Esophagus squamous epithelium (tissue), 5 donors: ENCODE data around the gene PYGB. TPM values are rescaled to one million over a fixed set of nuclear protein-coding genes. Genes with fewer than 3 reads are reported as not detected.
"Not testable (repeated sequence)": the region's sequence is repeated elsewhere in the genome, so short reads cannot be mapped to it uniquely, and the experiment has no call there.

Experiments used
- DNase-seq: peaks from one replicate; lab custom pipeline; 2025; lab: John Stamatoyannopoulos, UW
- H3K27ac ChIP-seq, 4 donors: fragments of 200-600 bp; sonication (generic); one replicate each; pipeline ENCODE4 v1.5.1; 2016 to 2019; ENCODE audit warnings: mild to moderate bottlenecking in 1 of 4
- H3K27me3 ChIP-seq, 4 donors: fragments of 200-600 bp; sonication (generic); 1 replicate in 3 of 4; 2 replicates in 1 of 4; pipeline versions ENCODE4 v1.5.1 to v1.6.0; 2017 to 2021; ENCODE audit warnings: antibody characterized with exemption in 1 of 4
- H3K36me3 ChIP-seq, 3 donors: fragments of 200-600 bp; sonication (generic); one replicate each; pipeline ENCODE4 v1.5.1; 2016 to 2019
- H3K4me1 ChIP-seq, 3 donors: fragments of 200-600 bp; sonication (generic); one replicate each; pipeline ENCODE4 v1.5.1; 2017 to 2019
- H3K4me3 ChIP-seq, 4 donors: fragments of 200-600 bp; sonication (generic); 1 replicate in 3 of 4; 2 replicates in 1 of 4; pipeline ENCODE4 v1.5.1; 2016 to 2019; ENCODE audit warnings: mild to moderate bottlenecking in 2 of 4, moderate library complexity in 1 of 4
- H3K9me3 ChIP-seq, 3 donors: fragments of 200-600 bp; sonication (generic); one replicate each; pipeline ENCODE4 v1.5.1; 2016 to 2019
- CTCF ChIP-seq, 6 experiments: fragments of 450-650 bp in 4 of 6; fragments of 200-600 bp in 2 of 6; sonication (generic) in 2 of 6; IDR thresholded peaks; one replicate each; pipeline ENCODE4 v1.5.1; 2016 to 2019; ENCODE audit warnings: antibody characterized with exemption in 6 of 6, mild to moderate bottlenecking in 4 of 6, moderate library complexity in 4 of 6
- POLR2A ChIP-seq, 4 donors: fragments of 450-650 bp; IDR thresholded peaks; one replicate each; pipeline ENCODE4 v1.6.1; 2017; ENCODE audit warnings: antibody characterized with exemption in 4 of 4, mild to moderate bottlenecking in 4 of 4, moderate library complexity in 3 of 4
- WGBS, 2 donors: methylation state at CpG; one replicate each; pipeline ENCODE4 v1.1.5; 2018; 5-methylcytosine and 5-hydroxymethylcytosine counted together
- intact Hi-C: fragments of 100-400 bp; cut with DNase I; formaldehyde crosslinking; loops from one replicate; pipeline ENCODE4 v1.15.0; 2022
- total RNA-seq, 4 donors: library from RNA; depleted of rRNA; stranded (reverse); fragments of >200 nt; gene quantifications; one replicate each; pipeline ENCODE4 v1.1.0, GENCODE V29; 2016
- donor health status: DM: yes; HTN: yes; CAD: no.

PYGB gene
- total RNA-seq, 4 donors from 2014 or later: 70.8 to 127 (median 95.6) TPM

GRCh38 chr20:25257756-25258475 is 10.0 kb downstream of the PYGB start:
- WGBS, 2 donors: 82 to 86% methylated on average over 9 to 10 of the region's 10 CpGs
- DNase-seq: no peak
- H3K27ac ChIP-seq: no peak overlapping the region
- no peaks in the 10 kb centered on the region for H3K27me3 ChIP-seq
- H3K4me3 ChIP-seq: no peak overlapping the region
- TF ChIP-seq POLR2A (IDR thresholded peaks at IDR 0.05) (no peak), CTCF (IDR thresholded peaks at IDR 0.05) (no peak)
- peaks cover 5 to 56% (median 20%) of the 10 kb centered on the region in 3 donors for H3K4me1 ChIP-seq
- H3K36me3 ChIP-seq: peaks cover 0 to 55% (median 8%) of the 10 kb centered on the region in 3 donors
- H3K9me3 ChIP-seq: no peaks in the 10 kb centered on the region
- intact Hi-C loops: no loop called here

- TF ChIP-seq CTCF (IDR thresholded peaks at IDR 0.05): no peak
- no peak for TF ChIP-seq POLR2A (IDR thresholded peaks at IDR 0.05)
- WGBS, 2 donors: 87 to 91% methylated on average over 4 to 6 of the region's 8 CpGs
- Histone ChIP-seq H3K4me3 (no peak overlapping the region), H3K27me3 (no peaks in the 10 kb centered on the region), H3K4me1 (peaks cover 5 to 51% (median 15%) of the 10 kb centered on the region in 3 donors), H3K36me3 (peaks cover 0 to 52% (median 8%) of the 10 kb centered on the region in 3 donors), H3K9me3 (no peaks in the 10 kb centered on the region), H3K27ac (no peak overlapping the region)
- no peak for DNase-seq
- intact Hi-C loops: no loop called here
Observed at GRCh38 chr20:25258476-25258805, 10.6 kb downstream of the PYGB start.

- H3K27me3 ChIP-seq: no peaks in the 10 kb centered on the region
- WGBS, 2 donors: 83 to 88% methylated on average over 2 to 4 of the region's 4 CpGs
- H3K4me1 ChIP-seq: peaks cover 5 to 47% (median 15%) of the 10 kb centered on the region in 3 donors
- H3K9me3 ChIP-seq: no peaks in the 10 kb centered on the region
- DNase-seq: no peak
- H3K4me3 ChIP-seq: no peak overlapping the region
- intact Hi-C loops: no loop called here
- H3K36me3 ChIP-seq: peaks cover 0 to 52% (median 8%) of the 10 kb centered on the region in 3 donors
- H3K27ac ChIP-seq: no peak overlapping the region
- TF ChIP-seq CTCF (IDR thresholded peaks at IDR 0.05): no peak
Observed at GRCh38 chr20:25258828-25259227, 10.9 kb downstream of the PYGB start.

- DNase-seq: no peak
- H3K27me3 ChIP-seq: no peaks in the 10 kb centered on the region
- intact Hi-C loops: no loop called here
- peaks cover 5 to 42% (median 15%) of the 10 kb centered on the region in 3 donors for H3K4me1 ChIP-seq
- TF ChIP-seq CTCF (IDR thresholded peaks at IDR 0.05): no peak
- TF ChIP-seq POLR2A (IDR thresholded peaks at IDR 0.05): no peak
- WGBS, 2 donors: 92 to 97% methylated on average over 10 to 11 of the region's 12 CpGs
- no peaks in the 10 kb centered on the region for H3K9me3 ChIP-seq
- no peak overlapping the region for H3K4me3 ChIP-seq
- H3K36me3 ChIP-seq: peaks cover 0 to 52% (median 8%) of the 10 kb centered on the region in 3 donors
- H3K27ac ChIP-seq: no peak overlapping the region
Observed at GRCh38 chr20:25259358-25259757, 11.5 kb downstream of the PYGB start.

- 91 to 96% methylated on average over 5 to 9 of the region's 9 CpGs for whole genome bisulfite sequencing, 2 donors
- DNase-seq: no peak
- Histone ChIP-seq H3K27ac (no peak overlapping the region), H3K27me3 (no peaks in the 10 kb centered on the region), H3K4me3 (no peak overlapping the region), H3K9me3 (no peaks in the 10 kb centered on the region), H3K36me3 (peaks cover 0 to 52% (median 8%) of the 10 kb centered on the region in 3 donors), H3K4me1 (peaks cover 5 to 37% (median 15%) of the 10 kb centered on the region in 3 donors)
- intact Hi-C loops: no loop called here
- TF ChIP-seq CTCF (IDR thresholded peaks at IDR 0.05): no peak
- TF ChIP-seq POLR2A (IDR thresholded peaks at IDR 0.05): no peak
Observed at GRCh38 chr20:25259788-25260254, 11.9 kb downstream of the PYGB start.

- peaks cover 5 to 26% (median 5%) of the 10 kb centered on the region in 3 donors for H3K4me1 ChIP-seq
- H3K27me3 ChIP-seq, H3K4me3 ChIP-seq, DNase-seq, H3K9me3 ChIP-seq, H3K27ac ChIP-seq, intact Hi-C loops: not testable (repeated sequence)
- peaks cover 0 to 45% (median 8%) of the 10 kb centered on the region in 3 donors for H3K36me3 ChIP-seq
- WGBS, 2 donors: 83 to 86% methylated on average over 3 to 12 of the region's 16 CpGs
Observed at GRCh38 chr20:25260770-25261437, 13.0 kb downstream of the PYGB start.
